K562 (cell line): ENCODE data around the gene RELL2. TPM values are rescaled to one million over a fixed set of nuclear protein-coding genes. Genes with fewer than 3 reads are reported as not detected.

Experiments used
- CCNT2 ChIP-seq: IDR thresholded peaks from 2 replicates; pipeline ENCODE4 v1.6.1; 2011; ENCODE audit warnings: borderline replicate concordance, low read depth, mild to moderate bottlenecking, moderate library complexity, mixed read lengths, low read length; ENCODE audit not compliant: insufficient read length; ENCODE audit errors: extremely low read depth
- CREM ChIP-seq: IDR thresholded peaks from 2 replicates; pipeline ENCODE4 v1.6.1; 2014; ENCODE audit warnings: antibody characterized with exemption, low read depth
- ELF1 ChIP-seq: fragments of 200-800 bp; sonication (Bioruptor generic); IDR thresholded peaks from 2 replicates; pipeline ENCODE4 v1.6.1; 2016; ENCODE audit warnings: missing genetic modification characterization, missing compliant biosample characterization
- HMGN3 ChIP-seq: IDR thresholded peaks from 2 replicates; pipeline ENCODE4 v1.6.1; 2011; ENCODE audit warnings: borderline replicate concordance, low read depth, mild to moderate bottlenecking, mixed read lengths, low read length; ENCODE audit not compliant: insufficient read length; ENCODE audit errors: extremely low read depth
- KAT2B ChIP-seq: IDR thresholded peaks from one replicate; pipeline ENCODE4 v1.6.1; 2012; ENCODE audit warnings: low read depth, mild to moderate bottlenecking, control low read depth, inconsistent platforms, low read length, moderate library complexity
- LEF1 ChIP-seq: fragments of 450-650 bp; IDR thresholded peaks from 2 replicates; pipeline ENCODE4 v1.6.1; 2016; ENCODE audit warnings: mild to moderate bottlenecking
- MBD2 ChIP-seq: sonication (generic); IDR thresholded peaks from 2 replicates; pipeline ENCODE4 v1.6.1; 2016; ENCODE audit warnings: low read depth, borderline replicate concordance
- PTBP1 ChIP-seq: fragments of 200-400 bp; formaldehyde crosslinking; IDR thresholded peaks from 2 replicates; pipeline ENCODE4 v1.6.1; 2017; ENCODE audit warnings: low read depth, low read length
- RB1 ChIP-seq: fragments of 450-650 bp; IDR thresholded peaks from 2 replicates; pipeline ENCODE4 v1.6.1; 2017; ENCODE audit warnings: low read depth, mild to moderate bottlenecking
- SPI1 ChIP-seq: IDR thresholded peaks from 2 replicates; pipeline ENCODE4 v1.6.1; 2011; ENCODE audit warnings: low read depth, low read length, control low read depth, borderline replicate concordance
- ZBTB7A ChIP-seq: IDR thresholded peaks from 2 replicates; pipeline ENCODE4 v1.6.1; 2011; ENCODE audit warnings: low read depth, mild to moderate bottlenecking, low read length, moderate library complexity, borderline replicate concordance; ENCODE audit not compliant: control insufficient read depth
- ZC3H8 ChIP-seq: fragments of 450-650 bp; IDR thresholded peaks from 2 replicates; pipeline ENCODE4 v1.6.1; 2017
- ZNF408 ChIP-seq: fragments of 250-450 bp; sonication (Bioruptor Pico); IDR thresholded peaks from 2 replicates; pipeline ENCODE4 v1.4.0; 2020; ENCODE audit warnings: low read depth, mild to moderate bottlenecking, moderate library complexity
- ZNF830 ChIP-seq: fragments of 250-450 bp; sonication (Bioruptor Pico); IDR thresholded peaks from 2 replicates; pipeline ENCODE4 v1.5.0; 2021; ENCODE audit warnings: mild to moderate bottlenecking
- polyA plus RNA-seq, 8 experiments: library from polyadenylated mRNA; depleted of rRNA in 4 of 8; stranded (reverse) in 5 of 8; unstranded in 3 of 8; fragments of >200 nt; fragmentation: Nextera tagmentation in 2 of 8; fragmentation: Illumina TruSeq in 1 of 8; extraction: Ambion mirVana in 2 of 8; extraction: Trizol in 1 of 8; gene quantifications; 2 replicates each; pipeline versions ENCODE4 v1.2.1 to v1.2.3, GENCODE V29; 2011 to 2014; ENCODE audit warnings: inconsistent platforms in 1 of 8, missing spikeins in 1 of 8
- total RNA-seq, 7 experiments: library from RNA; depleted of rRNA in 6 of 7; stranded (reverse); fragments of >200 nt in 6 of 7; fragmentation: Illumina TruSeq in 2 of 7; extraction: Trizol in 2 of 7; gene quantifications; 2 replicates each; pipeline versions ENCODE4 v1.2.1 to v1.2.3, GENCODE V29; 2011 to 2021; ENCODE audit warnings: low replicate concordance in 1 of 7
- TF ChIP-seq, protein P1 (sequence below): sonication (generic); formaldehyde crosslinking; IDR thresholded peaks from 2 replicates; pipeline ENCODE4 v1.8.0; 2022; ENCODE audit warnings: mild to moderate bottlenecking, missing genetic modification reagents
- TF ChIP-seq, protein P2 (sequence below): sonication (generic); formaldehyde crosslinking; IDR thresholded peaks from 2 replicates; pipeline ENCODE4 v1.8.0; 2022; ENCODE audit warnings: mild to moderate bottlenecking, low read depth, missing genetic modification reagents
- TF ChIP-seq, protein P3 (sequence below): fragments of 250-450 bp; sonication (Bioruptor Pico); IDR thresholded peaks from 2 replicates; pipeline ENCODE4 v1.5.0; 2020; ENCODE audit warnings: mild to moderate bottlenecking
- TF ChIP-seq, protein P4 (sequence below): fragments of 250-450 bp; sonication (Bioruptor Pico); IDR thresholded peaks from 2 replicates; pipeline ENCODE4 v1.5.0; 2022; ENCODE audit warnings: mild to moderate bottlenecking
- TF ChIP-seq, protein P5 (sequence below): fragments of 450-650 bp; IDR thresholded peaks from 2 replicates; pipeline ENCODE4 v1.6.1; 2016; ENCODE audit warnings: borderline replicate concordance

RELL2 gene
- total and polyA plus RNA-seq, 9 of the 15 experiments (the other 6 are each of a cell fraction or from before 2014, with no cell fraction given) = 0.06 to 36.0 (median 14.3) TPM

DNA sequence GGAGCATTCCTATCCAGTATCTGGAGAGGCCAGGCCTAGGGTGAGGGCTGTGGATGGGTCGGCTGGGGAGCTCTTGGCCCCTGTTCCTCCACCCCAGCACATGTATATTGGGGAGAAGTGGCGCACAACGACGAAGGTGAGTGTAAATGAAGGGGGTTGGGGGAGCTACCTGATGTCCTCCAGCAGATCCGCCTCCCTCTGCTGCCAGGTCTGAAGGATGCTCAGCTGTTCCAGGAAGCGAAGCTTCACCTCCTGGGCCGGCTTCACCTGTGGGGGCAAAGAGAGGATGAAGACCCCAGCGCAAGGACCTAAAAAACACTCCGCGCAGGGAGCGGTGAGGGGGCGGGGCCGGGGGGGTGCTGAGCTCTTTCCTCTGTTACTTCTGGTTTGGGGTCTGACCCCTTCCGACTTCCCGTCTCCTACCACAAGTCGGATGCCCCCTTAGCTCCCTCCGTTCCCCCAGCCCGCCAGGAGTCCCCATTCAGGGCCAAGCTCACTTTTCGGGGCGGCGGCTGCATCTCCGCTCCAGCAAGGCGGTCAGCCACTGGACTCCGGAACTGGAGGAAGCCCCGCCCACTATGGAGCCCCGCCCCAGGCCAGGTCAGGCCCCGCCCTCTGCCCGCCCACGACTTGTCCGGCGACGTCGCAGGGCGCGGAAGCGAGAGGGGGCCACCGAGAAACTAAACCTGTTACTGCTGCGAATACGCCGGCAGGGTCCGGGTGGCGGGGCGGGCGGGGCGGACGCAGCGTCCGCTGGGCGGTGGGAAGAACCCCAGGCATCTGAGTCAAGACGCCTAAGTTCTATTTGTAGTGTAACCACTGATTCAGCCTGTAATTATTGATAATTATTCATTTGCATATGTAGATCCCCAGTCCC, 14.3 kb downstream of the RELL2 start, which contains the start of gene FCHSD1 (continued):
- 0 out of 2 replicates have a peak, but pooled peaks have one; percentile 0 for TF ChIP-seq SPI1
- TF ChIP-seq ZBTB7A = peak; percentile 76; the same call in 1 of the 2 replicates
- TF ChIP-seq, protein P1, sequence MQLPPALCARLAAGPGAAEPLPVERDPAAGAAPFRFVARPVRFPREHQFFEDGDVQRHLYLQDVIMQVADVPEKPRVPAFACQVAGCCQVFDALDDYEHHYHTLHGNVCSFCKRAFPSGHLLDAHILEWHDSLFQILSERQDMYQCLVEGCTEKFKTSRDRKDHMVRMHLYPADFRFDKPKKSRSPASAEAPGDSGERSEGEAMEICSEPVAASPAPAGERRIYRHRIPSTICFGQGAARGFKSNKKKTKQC (CRISPR knock-in tag) = no peak
- TF ChIP-seq HMGN3 = no peak
- TF ChIP-seq ZNF408 (CRISPR knock-in tag) = no peak
- peak; percentile 75 for TF ChIP-seq CREM
- no peak for TF ChIP-seq RB1
- TF ChIP-seq CCNT2 = peak; percentile 15
- TF ChIP-seq, protein P2, sequence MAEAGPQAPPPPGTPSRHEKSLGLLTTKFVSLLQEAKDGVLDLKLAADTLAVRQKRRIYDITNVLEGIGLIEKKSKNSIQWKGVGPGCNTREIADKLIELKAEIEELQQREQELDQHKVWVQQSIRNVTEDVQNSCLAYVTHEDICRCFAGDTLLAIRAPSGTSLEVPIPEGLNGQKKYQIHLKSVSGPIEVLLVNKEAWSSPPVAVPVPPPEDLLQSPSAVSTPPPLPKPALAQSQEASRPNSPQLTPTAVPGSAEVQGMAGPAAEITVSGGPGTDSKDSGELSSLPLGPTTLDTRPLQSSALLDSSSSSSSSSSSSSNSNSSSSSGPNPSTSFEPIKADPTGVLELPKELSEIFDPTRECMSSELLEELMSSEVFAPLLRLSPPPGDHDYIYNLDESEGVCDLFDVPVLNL (CRISPR knock-in tag) = no peak
- TF ChIP-seq, protein P3, sequence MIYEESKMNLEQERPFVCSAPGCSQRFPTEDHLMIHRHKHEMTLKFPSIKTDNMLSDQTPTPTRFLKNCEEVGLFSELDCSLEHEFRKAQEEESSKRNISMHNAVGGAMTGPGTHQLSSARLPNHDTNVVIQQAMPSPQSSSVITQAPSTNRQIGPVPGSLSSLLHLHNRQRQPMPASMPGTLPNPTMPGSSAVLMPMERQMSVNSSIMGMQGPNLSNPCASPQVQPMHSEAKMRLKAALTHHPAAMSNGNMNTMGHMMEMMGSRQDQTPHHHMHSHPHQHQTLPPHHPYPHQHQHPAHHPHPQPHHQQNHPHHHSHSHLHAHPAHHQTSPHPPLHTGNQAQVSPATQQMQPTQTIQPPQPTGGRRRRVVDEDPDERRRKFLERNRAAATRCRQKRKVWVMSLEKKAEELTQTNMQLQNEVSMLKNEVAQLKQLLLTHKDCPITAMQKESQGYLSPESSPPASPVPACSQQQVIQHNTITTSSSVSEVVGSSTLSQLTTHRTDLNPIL (CRISPR knock-in tag) = no peak
- TF ChIP-seq, protein P4, sequence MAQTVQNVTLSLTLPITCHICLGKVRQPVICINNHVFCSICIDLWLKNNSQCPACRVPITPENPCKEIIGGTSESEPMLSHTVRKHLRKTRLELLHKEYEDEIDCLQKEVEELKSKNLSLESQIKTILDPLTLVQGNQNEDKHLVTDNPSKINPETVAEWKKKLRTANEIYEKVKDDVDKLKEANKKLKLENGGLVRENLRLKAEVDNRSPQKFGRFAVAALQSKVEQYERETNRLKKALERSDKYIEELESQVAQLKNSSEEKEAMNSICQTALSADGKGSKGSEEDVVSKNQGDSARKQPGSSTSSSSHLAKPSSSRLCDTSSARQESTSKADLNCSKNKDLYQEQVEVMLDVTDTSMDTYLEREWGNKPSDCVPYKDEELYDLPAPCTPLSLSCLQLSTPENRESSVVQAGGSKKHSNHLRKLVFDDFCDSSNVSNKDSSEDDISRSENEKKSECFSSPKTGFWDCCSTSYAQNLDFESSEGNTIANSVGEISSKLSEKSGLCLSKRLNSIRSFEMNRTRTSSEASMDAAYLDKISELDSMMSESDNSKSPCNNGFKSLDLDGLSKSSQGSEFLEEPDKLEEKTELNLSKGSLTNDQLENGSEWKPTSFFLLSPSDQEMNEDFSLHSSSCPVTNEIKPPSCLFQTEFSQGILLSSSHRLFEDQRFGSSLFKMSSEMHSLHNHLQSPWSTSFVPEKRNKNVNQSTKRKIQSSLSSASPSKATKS (CRISPR knock-in tag) = no peak
- no peak for TF ChIP-seq PTBP1
- no peak for TF ChIP-seq ZC3H8
- TF ChIP-seq ELF1 (tag) = peak; percentile 56
- no peak for TF ChIP-seq ZNF830
- no peak for TF ChIP-seq LEF1
- TF ChIP-seq, protein P5, sequence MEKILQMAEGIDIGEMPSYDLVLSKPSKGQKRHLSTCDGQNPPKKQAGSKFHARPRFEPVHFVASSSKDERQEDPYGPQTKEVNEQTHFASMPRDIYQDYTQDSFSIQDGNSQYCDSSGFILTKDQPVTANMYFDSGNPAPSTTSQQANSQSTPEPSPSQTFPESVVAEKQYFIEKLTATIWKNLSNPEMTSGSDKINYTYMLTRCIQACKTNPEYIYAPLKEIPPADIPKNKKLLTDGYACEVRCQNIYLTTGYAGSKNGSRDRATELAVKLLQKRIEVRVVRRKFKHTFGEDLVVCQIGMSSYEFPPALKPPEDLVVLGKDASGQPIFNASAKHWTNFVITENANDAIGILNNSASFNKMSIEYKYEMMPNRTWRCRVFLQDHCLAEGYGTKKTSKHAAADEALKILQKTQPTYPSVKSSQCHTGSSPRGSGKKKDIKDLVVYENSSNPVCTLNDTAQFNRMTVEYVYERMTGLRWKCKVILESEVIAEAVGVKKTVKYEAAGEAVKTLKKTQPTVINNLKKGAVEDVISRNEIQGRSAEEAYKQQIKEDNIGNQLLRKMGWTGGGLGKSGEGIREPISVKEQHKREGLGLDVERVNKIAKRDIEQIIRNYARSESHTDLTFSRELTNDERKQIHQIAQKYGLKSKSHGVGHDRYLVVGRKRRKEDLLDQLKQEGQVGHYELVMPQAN = 0 out of 2 replicates have a peak, but pooled peaks have one; percentile 24
- no peak; the same call in 1 of the 2 replicates for TF ChIP-seq MBD2
- no peak for TF ChIP-seq KAT2B
